Measurements from ENCODE around the gene SETD1A. TPM values are rescaled to one million over a fixed set of nuclear protein-coding genes. Genes with fewer than 3 reads are reported as not detected.

SETD1A gene
- total and polyA plus RNA-seq, 2 of the 8 experiments (the other 6 are each of a cell fraction or from before 2014, with no cell fraction given) = 4.8 to 29.0 TPM

DNA sequence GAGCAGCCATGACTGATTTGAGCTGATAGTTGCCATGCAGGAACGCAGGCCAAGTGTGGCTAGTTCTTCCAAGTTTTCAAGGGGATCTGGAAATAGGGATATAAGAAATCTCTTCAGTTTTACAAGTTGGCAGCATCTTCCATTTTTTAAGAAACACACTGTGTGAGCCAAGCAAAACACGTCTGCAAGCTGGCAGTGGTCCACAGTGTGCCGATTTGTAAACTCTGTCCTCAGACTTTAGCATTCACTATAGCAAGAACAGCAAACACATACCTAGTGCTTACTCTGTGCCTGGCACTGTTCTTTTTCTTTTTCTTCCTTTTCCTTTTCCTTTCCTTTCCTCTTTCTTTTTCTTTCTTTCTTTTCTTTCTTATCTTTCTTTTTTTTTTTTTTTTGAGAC, 5.8 kb upstream of the SETD1A start (continued):
- TF ChIP-seq CTBP2 (IDR thresholded peaks at IDR 0.05; ENCODE audit: borderline replicate concordance, insufficient read depth, insufficient read length, low read length) (no peak), POU5F1 (IDR thresholded peaks at IDR 0.05; ENCODE audit: low read depth, low read length) (no peak), CHD1 (IDR thresholded peaks at IDR 0.05; ENCODE audit: low read depth, low read length) (no peak), RNF2 (IDR thresholded peaks at IDR 0.05; ENCODE audit: borderline replicate concordance, low read depth, low read length, missing control alignments, poor library complexity, severe bottlenecking) (no peak)
- TF ChIP-seq, protein P1, sequence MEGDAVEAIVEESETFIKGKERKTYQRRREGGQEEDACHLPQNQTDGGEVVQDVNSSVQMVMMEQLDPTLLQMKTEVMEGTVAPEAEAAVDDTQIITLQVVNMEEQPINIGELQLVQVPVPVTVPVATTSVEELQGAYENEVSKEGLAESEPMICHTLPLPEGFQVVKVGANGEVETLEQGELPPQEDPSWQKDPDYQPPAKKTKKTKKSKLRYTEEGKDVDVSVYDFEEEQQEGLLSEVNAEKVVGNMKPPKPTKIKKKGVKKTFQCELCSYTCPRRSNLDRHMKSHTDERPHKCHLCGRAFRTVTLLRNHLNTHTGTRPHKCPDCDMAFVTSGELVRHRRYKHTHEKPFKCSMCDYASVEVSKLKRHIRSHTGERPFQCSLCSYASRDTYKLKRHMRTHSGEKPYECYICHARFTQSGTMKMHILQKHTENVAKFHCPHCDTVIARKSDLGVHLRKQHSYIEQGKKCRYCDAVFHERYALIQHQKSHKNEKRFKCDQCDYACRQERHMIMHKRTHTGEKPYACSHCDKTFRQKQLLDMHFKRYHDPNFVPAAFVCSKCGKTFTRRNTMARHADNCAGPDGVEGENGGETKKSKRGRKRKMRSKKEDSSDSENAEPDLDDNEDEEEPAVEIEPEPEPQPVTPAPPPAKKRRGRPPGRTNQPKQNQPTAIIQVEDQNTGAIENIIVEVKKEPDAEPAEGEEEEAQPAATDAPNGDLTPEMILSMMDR (IDR thresholded peaks at IDR 0.05; ENCODE audit: control extremely low read depth in 1 of 3, insufficient read depth in 1 of 3, low read depth in 1 of 3, low read length in 3 of 3) = no peak

All from H1 (cell line).